ENCODE results near the gene APBA1.

APBA1 gene

GRCh38 chr9:69671879-69672595, at the start of gene APBA1:
Gene APBA1, minus strand, starts transcription at chr9:69672371.
- peak; percentile 38 for DNase-seq (ENCODE audit: low spot score)

- no peak for DNase-seq (ENCODE audit: low spot score)
Measured at GRCh38 chr9:69719983-69720382, 47.8 kb upstream of the APBA1 start.

- DNase-seq (ENCODE audit: low spot score): no peak
Measured at GRCh38 chr9:69719367-69719766, 47.2 kb upstream of the APBA1 start.

- DNase-seq (ENCODE audit: low spot score): no peak
Measured at GRCh38 chr9:69718218-69718617, 46.0 kb upstream of the APBA1 start.

GRCh38 chr9:69715825-69716224, 43.7 kb upstream of the APBA1 start:
- DNase-seq (ENCODE audit: low spot score): no peak

- no peak for DNase-seq (ENCODE audit: low spot score)
Measured at GRCh38 chr9:69715096-69715495, 42.9 kb upstream of the APBA1 start.

- no peak for DNase-seq (ENCODE audit: low spot score)
Measured at GRCh38 chr9:69697475-69697874, 25.3 kb upstream of the APBA1 start.

- no peak for DNase-seq (ENCODE audit: low spot score)
Measured at GRCh38 chr9:69696802-69697201, 24.6 kb upstream of the APBA1 start.

- no peak for DNase-seq (ENCODE audit: low spot score)
Measured at GRCh38 chr9:69689991-69690538, 17.9 kb upstream of the APBA1 start.

- DNase-seq (ENCODE audit: low spot score): no peak
Measured at GRCh38 chr9:69683927-69684326, 11.8 kb upstream of the APBA1 start.

- no peak for DNase-seq (ENCODE audit: low spot score)
Measured at GRCh38 chr9:69678843-69679538, 6.8 kb upstream of the APBA1 start.

GRCh38 chr9:69677931-69678330, 5.8 kb upstream of the APBA1 start:
- DNase-seq (ENCODE audit: low spot score): no peak

GRCh38 chr9:69675563-69675962, 3.4 kb upstream of the APBA1 start:
- DNase-seq (ENCODE audit: low spot score): no peak

- DNase-seq (ENCODE audit: low spot score): no peak
Measured at GRCh38 chr9:69674716-69675438, 2.7 kb upstream of the APBA1 start.

GRCh38 chr9:69674112-69674685, 2.0 kb upstream of the APBA1 start:
- no peak for DNase-seq (ENCODE audit: low spot score)

GRCh38 chr9:69673311-69673640, 1.1 kb upstream of the APBA1 start:
- DNase-seq (ENCODE audit: low spot score): no peak

- peak; percentile 83 for DNase-seq (ENCODE audit: low spot score)
Measured at GRCh38 chr9:69672596-69673310, 582 bp upstream of the APBA1 start.

GRCh38 chr9:69671311-69671878, 776 bp downstream of the APBA1 start:
- no peak for DNase-seq (ENCODE audit: low spot score)

- no peak for DNase-seq (ENCODE audit: low spot score)
Measured at GRCh38 chr9:69667306-69667705, 4.9 kb downstream of the APBA1 start.

GRCh38 chr9:69660304-69660703, 11.9 kb downstream of the APBA1 start:
- no peak for DNase-seq (ENCODE audit: low spot score)

- no peak for DNase-seq (ENCODE audit: low spot score)
Measured at GRCh38 chr9:69658987-69659675, 13.0 kb downstream of the APBA1 start.

All from SW480 (cell line).